ENCODE data around the gene TUT4. TPM values are rescaled to one million over a fixed set of nuclear protein-coding genes. Genes with fewer than 3 reads are reported as not detected.

Gene TUT4
- total RNA-seq, 4 donors from 2014 or later, result 22.1 to 212 (median 50.0) TPM

GRCh38 chr1:52393174-52393573 lies 159.7 kb downstream of the TUT4 start:
- no peak for DNase-seq
- H3K9me3 ChIP-seq, result no peaks in the 10 kb centered on the region
- H3K4me3 ChIP-seq, result no peak overlapping the region
- H3K27ac ChIP-seq, result no peak overlapping the region
- no peak for TF ChIP-seq POLR2A (IDR thresholded peaks at IDR 0.05)
- no peaks in the 10 kb centered on the region for H3K4me1 ChIP-seq
- H3K27me3 ChIP-seq, result no peaks in the 10 kb centered on the region
- H3K36me3 ChIP-seq, result no peaks in the 10 kb centered on the region

- H3K4me1 ChIP-seq, result no peaks in the 10 kb centered on the region
- H3K4me3 ChIP-seq, result no peak overlapping the region
- TF ChIP-seq CTCF (IDR thresholded peaks at IDR 0.05), result no peak
- no peak for TF ChIP-seq POLR2A (IDR thresholded peaks at IDR 0.05)
- H3K27me3 ChIP-seq, result no peaks in the 10 kb centered on the region
- no peaks in the 10 kb centered on the region for H3K9me3 ChIP-seq
- DNase-seq, result no peak
- H3K36me3 ChIP-seq, result no peaks in the 10 kb centered on the region
- H3K27ac ChIP-seq, result no peak overlapping the region
Observed at GRCh38 chr1:52386458-52386857, 166.4 kb downstream of the TUT4 start.

DNA sequence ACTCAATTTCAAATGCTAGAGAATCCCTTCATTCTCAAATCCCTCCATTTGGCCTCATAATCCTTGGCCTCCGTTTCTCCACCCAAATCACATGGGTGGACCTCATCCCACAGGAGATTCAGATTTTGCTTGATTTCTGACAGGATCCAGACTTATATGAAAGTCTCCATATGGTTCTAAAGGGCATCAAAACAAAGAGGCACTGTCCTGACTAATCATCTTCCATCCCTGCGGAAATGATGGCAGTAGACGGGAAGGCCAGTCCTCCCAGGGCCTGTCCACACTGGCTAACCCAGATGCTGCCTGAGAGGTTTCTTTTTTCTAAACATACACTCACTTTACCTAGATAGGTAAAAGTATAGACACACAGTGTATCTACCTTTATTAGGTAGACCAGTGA lies 167.5 kb downstream of the TUT4 start:
- H3K4me1 ChIP-seq, result no peaks in the 10 kb centered on the region
- no peaks in the 10 kb centered on the region for H3K9me3 ChIP-seq
- DNase-seq, result no peak
- H3K4me3 ChIP-seq, result no peak overlapping the region
- TF ChIP-seq CTCF (IDR thresholded peaks at IDR 0.05) (no peak), POLR2A (IDR thresholded peaks at IDR 0.05) (no peak)
- H3K36me3 ChIP-seq, result no peaks in the 10 kb centered on the region
- H3K27ac ChIP-seq, result no peak overlapping the region
- H3K27me3 ChIP-seq, result no peaks in the 10 kb centered on the region

Other genes with a start within 250 kb of the TUT4 start
- 10 to 100 TPM; 48.4 to 61.2 (median 52.2) TPM for gene CC2D1B, start 186.9 kb downstream of the TUT4 start, total RNA-seq
- gene ORC1, start 148.7 kb downstream of the TUT4 start, total RNA-seq, result 10 to 100 TPM in 1 of 4 donors, 1 to 10 TPM in 3; 1.5 to 19.0 (median 3.7) TPM
- gene PRPF38A, start 148.5 kb downstream of the TUT4 start, total RNA-seq, result 10 to 100 TPM; 14.2 to 20.6 (median 18.7) TPM
- gene GPX7, start 49.3 kb upstream of the TUT4 start, total RNA-seq, result 1 to 10 TPM in 3 of 4 donors, not detected in 1; 1.4 to 6.2 (median 2.0) TPM
- 1 to 10 TPM in 2 of 4 donors, under 1 TPM in 1, not detected in 1; 0.88 to 7.4 (median 1.7) TPM for gene SHISAL2A, start 80.1 kb upstream of the TUT4 start, total RNA-seq
- 10 to 100 TPM in 1 of 4 donors, 1 to 10 TPM in 3; 5.9 to 17.0 (median 9.4) TPM for gene COA7, start 145.3 kb upstream of the TUT4 start, total RNA-seq
- 10 to 100 TPM; 21.4 to 36.3 (median 27.8) TPM for gene ZYG11B, start 173.4 kb upstream of the TUT4 start, total RNA-seq

Data from Peyer's patch (tissue), 4 donors.